ENCODE results near the gene ISG15. TPM values are rescaled to one million over a fixed set of nuclear protein-coding genes. Genes with fewer than 3 reads are reported as not detected.

The ISG15 gene
- total RNA-seq, 1 experiment from 2014 or later, result 63.1 TPM

DNA sequence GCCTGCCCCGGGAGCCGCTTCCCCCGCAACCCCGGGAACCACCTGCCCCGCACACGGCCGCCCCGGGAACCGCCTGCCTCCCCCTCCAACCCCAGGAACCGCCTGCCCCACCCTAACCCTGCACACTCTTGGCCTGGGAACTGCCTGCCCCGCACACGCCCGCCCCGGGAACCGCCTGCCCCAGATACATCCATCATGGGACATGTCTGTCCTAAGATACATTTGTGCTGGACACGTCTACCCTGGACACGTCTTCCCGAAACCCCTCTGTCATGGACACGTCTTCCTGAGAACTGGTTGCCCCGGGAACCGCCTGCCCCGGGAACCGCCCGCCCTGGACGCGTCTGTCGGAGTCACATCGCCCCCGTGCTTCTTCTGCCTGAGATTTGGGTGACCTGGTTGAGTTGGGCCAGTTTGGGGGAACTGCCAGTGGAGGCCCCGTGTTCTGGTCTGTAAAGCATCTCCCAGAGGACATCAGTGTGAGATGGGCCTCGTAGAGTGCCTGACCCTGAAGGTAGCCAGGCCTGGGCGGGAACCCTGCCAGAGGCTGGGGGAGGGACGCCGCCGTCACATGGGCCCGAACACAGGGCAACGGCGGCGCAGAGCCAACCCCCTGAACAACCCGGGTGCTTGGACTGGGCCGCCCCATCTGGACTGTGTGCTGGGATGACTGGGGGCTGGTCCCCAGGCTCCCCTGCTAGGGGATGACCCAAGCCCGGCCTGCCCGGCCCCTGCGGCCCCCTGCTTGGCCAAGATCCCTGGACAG is 35.0 kb upstream of the ISG15 start:
- Histone ChIP-seq H3K36me3 (ENCODE audit: control insufficient read depth, insufficient read depth, low read length) (no peaks in the 10 kb centered on the region), H3K4me3 (ENCODE audit: low read depth, low read length) (no peak overlapping the region), H3K4me1 (peaks cover 5% of the 10 kb centered on the region; the same call in 1 of the 2 replicates), H3K9me3 (no peaks in the 10 kb centered on the region), H3K27me3 (replicated peaks; ENCODE audit: control insufficient read depth, insufficient read depth, low read length) (no peaks in the 10 kb centered on the region)
- H3K4me3 Mint-ChIP-seq (ENCODE audit: unreplicated experiment), result peak overlapping the region; percentile 70
- ChIA-PET CTCF (no interaction called here), POLR2A (no interaction called here)
- intact Hi-C loops (cut with micrococcal nuclease; ENCODE audit: unreplicated experiment), result no loop called here
- H3K9me3 Mint-ChIP-seq (ENCODE audit: unreplicated experiment), result no peaks in the 10 kb centered on the region
- H3K27ac Mint-ChIP-seq (ENCODE audit: unreplicated experiment), result peak overlapping the region; percentile 32
- H3K27me3 Mint-ChIP-seq (ENCODE audit: insufficient read depth, unreplicated experiment), result no peaks in the 10 kb centered on the region
- peaks cover 11% of the 10 kb centered on the region for H3K4me1 Mint-ChIP-seq (ENCODE audit: low read depth, unreplicated experiment)
- TF ChIP-seq, protein P1, sequence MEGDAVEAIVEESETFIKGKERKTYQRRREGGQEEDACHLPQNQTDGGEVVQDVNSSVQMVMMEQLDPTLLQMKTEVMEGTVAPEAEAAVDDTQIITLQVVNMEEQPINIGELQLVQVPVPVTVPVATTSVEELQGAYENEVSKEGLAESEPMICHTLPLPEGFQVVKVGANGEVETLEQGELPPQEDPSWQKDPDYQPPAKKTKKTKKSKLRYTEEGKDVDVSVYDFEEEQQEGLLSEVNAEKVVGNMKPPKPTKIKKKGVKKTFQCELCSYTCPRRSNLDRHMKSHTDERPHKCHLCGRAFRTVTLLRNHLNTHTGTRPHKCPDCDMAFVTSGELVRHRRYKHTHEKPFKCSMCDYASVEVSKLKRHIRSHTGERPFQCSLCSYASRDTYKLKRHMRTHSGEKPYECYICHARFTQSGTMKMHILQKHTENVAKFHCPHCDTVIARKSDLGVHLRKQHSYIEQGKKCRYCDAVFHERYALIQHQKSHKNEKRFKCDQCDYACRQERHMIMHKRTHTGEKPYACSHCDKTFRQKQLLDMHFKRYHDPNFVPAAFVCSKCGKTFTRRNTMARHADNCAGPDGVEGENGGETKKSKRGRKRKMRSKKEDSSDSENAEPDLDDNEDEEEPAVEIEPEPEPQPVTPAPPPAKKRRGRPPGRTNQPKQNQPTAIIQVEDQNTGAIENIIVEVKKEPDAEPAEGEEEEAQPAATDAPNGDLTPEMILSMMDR (IDR thresholded peaks at IDR 0.05; ENCODE audit: insufficient read depth in 1 of 2, low read depth in 1 of 2, low read length in 1 of 2, severe bottlenecking in 1 of 2, unreplicated experiment in 1 of 2), result no peak
- no TSS peak for BruUV-seq (replicated peaks)
- DNase-seq, result no peak
- peaks cover 9% of the 10 kb centered on the region for H3K36me3 Mint-ChIP-seq (ENCODE audit: insufficient read depth, unreplicated experiment)

GRCh38 chr1:978835-979743 is 34.2 kb upstream of the ISG15 start:
- H3K27ac Mint-ChIP-seq (ENCODE audit: unreplicated experiment), result no peak overlapping the region
- Histone ChIP-seq H3K4me3 (ENCODE audit: low read depth, low read length) (no peak overlapping the region), H3K9me3 (no peaks in the 10 kb centered on the region), H3K27me3 (replicated peaks; ENCODE audit: control insufficient read depth, insufficient read depth, low read length) (no peaks in the 10 kb centered on the region), H3K36me3 (ENCODE audit: control insufficient read depth, insufficient read depth, low read length) (no peaks in the 10 kb centered on the region), H3K4me1 (peaks cover 5% of the 10 kb centered on the region; the same call in 1 of the 2 replicates)
- TF ChIP-seq, protein P1 (IDR thresholded peaks at IDR 0.05; ENCODE audit: insufficient read depth in 1 of 2, low read depth in 1 of 2, low read length in 1 of 2, severe bottlenecking in 1 of 2, unreplicated experiment in 1 of 2), result no peak
- H3K36me3 Mint-ChIP-seq (ENCODE audit: insufficient read depth, unreplicated experiment), result peaks cover 9% of the 10 kb centered on the region
- ChIA-PET CTCF (no interaction called here), POLR2A (no interaction called here)
- no peak overlapping the region for H3K4me3 Mint-ChIP-seq (ENCODE audit: unreplicated experiment)
- peaks cover 11% of the 10 kb centered on the region for H3K4me1 Mint-ChIP-seq (ENCODE audit: low read depth, unreplicated experiment)
- no peak for DNase-seq
- intact Hi-C loops (cut with micrococcal nuclease; ENCODE audit: unreplicated experiment), result no loop called here
- no peaks in the 10 kb centered on the region for H3K9me3 Mint-ChIP-seq (ENCODE audit: unreplicated experiment)
- no peaks in the 10 kb centered on the region for H3K27me3 Mint-ChIP-seq (ENCODE audit: insufficient read depth, unreplicated experiment)
- no TSS peak for BruUV-seq (replicated peaks)

GRCh38 chr1:979744-980072 is 33.6 kb upstream of the ISG15 start:
- Histone ChIP-seq H3K4me3 (ENCODE audit: low read depth, low read length) (no peak overlapping the region), H3K36me3 (ENCODE audit: control insufficient read depth, insufficient read depth, low read length) (no peaks in the 10 kb centered on the region), H3K4me1 (peaks cover 5% of the 10 kb centered on the region; the same call in 1 of the 2 replicates), H3K27me3 (replicated peaks; ENCODE audit: control insufficient read depth, insufficient read depth, low read length) (no peaks in the 10 kb centered on the region), H3K9me3 (no peaks in the 10 kb centered on the region)
- Mint-ChIP-seq H3K4me1 (ENCODE audit: low read depth, unreplicated experiment) (peaks cover 10% of the 10 kb centered on the region), H3K9me3 (ENCODE audit: unreplicated experiment) (no peaks in the 10 kb centered on the region), H3K36me3 (ENCODE audit: insufficient read depth, unreplicated experiment) (peaks cover 9% of the 10 kb centered on the region), H3K4me3 (ENCODE audit: unreplicated experiment) (no peak overlapping the region), H3K27ac (ENCODE audit: unreplicated experiment) (no peak overlapping the region), H3K27me3 (ENCODE audit: insufficient read depth, unreplicated experiment) (no peaks in the 10 kb centered on the region)
- BruUV-seq (replicated peaks), result no TSS peak
- POLR2A ChIA-PET, result no interaction called here
- CTCF ChIA-PET, result no interaction called here
- TF ChIP-seq, protein P1 (IDR thresholded peaks at IDR 0.05; ENCODE audit: insufficient read depth in 1 of 2, low read depth in 1 of 2, low read length in 1 of 2, severe bottlenecking in 1 of 2, unreplicated experiment in 1 of 2), result no peak
- intact Hi-C loops (cut with micrococcal nuclease; ENCODE audit: unreplicated experiment), result loop anchor here (5.0 kb wide), 1 partner anchor 83 kb away; no protein-coding TSS in a partner anchor
- no peak for DNase-seq
